T1000 (cell line): ENCODE measurements around the gene SLC14A1.

Experiments used
- DNase-seq: peaks from one replicate; lab custom pipeline; 2025; ENCODE audit warnings: mixed read lengths; lab: John Stamatoyannopoulos, UW

SLC14A1 gene

DNA sequence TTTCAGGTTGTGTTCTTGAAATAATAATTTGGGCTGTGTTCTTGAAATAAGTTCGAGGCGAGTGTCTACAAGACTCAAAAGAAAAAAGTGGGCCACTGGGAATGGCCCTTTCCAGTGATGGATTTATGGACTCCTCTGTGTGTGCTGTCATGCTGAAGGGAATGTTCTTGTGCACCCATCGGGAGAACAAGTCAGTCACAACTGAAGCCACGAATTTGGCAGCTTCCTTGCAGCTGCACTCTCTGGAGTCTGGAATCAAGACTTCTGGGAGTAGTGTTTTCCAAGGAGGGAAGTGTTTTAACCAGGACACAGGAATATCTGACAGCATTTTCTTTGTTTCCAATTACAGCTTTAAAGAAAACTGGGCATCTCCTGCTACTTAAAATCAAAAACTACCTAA, 620 bp downstream of the SLC14A1 start:
- no peak for DNase-seq

DNA sequence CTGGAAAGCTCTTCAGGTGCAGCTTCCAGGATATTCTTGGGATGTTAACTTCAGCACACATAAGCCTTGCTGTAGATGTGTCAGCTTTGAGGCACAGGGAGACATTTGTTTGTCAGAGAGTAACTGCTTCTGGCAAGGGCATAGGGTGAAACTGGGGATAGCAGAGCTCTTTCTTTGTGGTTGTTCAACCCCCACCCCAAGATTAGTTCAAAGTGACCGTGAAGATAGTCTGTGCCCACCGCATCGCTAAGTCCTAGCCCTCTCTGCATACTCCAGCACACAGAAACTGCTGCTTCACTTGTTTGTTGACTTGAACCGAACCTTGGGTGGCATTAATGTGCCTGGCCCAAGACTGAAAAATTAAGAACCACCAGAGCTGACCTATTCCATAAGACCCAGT, 1.4 kb downstream of the SLC14A1 start:
- DNase-seq = no peak

GRCh38 chr18:45726603-45727002, 2.6 kb downstream of the SLC14A1 start:
- DNase-seq = no peak

- DNase-seq = no peak
These were observed 3.1 kb downstream of the SLC14A1 start for GRCh38 chr18:45727068-45727467.

- DNase-seq = no peak
These were observed 4.5 kb downstream of the SLC14A1 start for GRCh38 chr18:45728336-45729010.

- peak; percentile 1 for DNase-seq
These were observed 7.0 kb downstream of the SLC14A1 start for GRCh38 chr18:45730832-45731575.

DNA sequence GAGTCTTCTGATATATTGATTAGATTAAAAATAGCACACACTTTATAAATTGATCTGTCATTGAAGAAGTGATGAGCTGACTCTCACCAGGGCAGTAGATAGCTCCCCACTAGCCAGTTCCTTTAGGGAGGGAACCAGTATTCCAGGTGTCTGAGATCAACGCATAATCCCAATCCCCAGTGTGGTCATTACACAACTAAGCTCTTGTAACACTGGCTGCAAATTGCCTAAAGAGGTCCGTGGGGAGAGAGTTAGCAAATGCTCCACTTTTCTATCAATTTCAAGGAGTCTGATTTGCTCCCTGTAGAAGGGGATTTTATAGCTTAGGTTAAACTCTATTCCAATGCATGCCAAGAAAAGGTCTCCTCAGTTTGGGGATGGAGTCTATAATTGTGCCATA, 7.7 kb downstream of the SLC14A1 start:
- no peak for DNase-seq

DNA sequence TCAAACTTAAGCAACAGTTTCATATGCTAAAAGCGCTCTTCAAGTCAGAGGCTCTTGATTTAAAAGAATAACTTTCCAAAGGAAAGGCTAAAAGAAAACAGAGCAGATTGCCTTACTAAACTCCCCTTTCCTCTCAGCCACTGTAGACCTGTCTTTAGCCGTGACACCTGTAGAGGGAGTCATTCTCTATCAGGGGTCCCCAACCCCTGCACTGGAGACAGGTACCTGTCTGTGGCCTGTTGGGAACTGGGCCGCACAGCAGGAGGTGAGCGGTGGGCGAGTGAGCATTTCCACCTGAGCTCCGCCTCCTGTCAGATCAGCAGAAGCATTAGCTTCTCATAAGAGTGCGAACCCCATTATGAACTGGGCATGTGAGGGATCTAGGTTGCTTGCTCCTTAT, 9.6 kb downstream of the SLC14A1 start:
- no peak for DNase-seq

DNA sequence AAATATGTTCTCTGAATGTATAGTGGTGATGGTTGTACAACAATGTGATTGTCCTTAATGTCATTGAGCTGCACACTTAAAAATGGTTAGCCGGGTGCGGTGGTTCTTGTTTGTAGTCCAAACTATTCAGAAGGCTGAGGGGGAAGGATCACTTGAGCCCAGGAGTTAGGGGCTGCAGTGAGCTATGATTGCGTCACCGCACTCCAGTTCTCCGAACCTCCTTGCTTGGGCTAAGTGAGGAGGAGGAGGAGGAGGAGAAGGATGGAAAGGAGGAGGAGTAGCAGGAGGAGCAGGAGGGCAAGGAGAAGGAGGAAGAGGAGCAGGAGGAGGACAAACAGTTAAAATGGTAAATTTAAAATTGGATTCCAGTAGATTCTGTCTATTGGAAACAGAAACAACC, 10.5 kb downstream of the SLC14A1 start:
- no peak for DNase-seq

- no peak for DNase-seq
These were observed 11.0 kb downstream of the SLC14A1 start for GRCh38 chr18:45734944-45735343.

- no peak for DNase-seq
These were observed 14.7 kb downstream of the SLC14A1 start for GRCh38 chr18:45738660-45739059.

DNA sequence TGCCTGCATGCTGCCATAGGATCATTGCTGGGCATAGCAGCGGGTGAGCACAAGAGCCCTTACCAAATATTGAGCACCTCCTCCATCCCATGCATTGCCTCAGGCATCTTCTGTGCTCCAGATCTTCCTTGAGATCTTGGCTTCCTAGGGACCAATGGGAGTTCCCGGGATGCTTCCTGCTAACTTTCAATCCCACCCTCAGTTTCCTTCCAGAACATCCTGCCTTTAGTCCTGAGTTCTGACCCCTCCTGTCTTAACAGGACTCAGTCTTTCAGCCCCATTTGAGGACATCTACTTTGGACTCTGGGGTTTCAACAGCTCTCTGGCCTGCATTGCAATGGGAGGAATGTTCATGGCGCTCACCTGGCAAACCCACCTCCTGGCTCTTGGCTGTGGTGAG, 15.3 kb downstream of the SLC14A1 start:
- no peak for DNase-seq

GRCh38 chr18:45739848-45740247, 15.9 kb downstream of the SLC14A1 start:
- no peak for DNase-seq

- no peak for DNase-seq
These were observed 17.1 kb downstream of the SLC14A1 start for GRCh38 chr18:45741056-45741455.

DNA sequence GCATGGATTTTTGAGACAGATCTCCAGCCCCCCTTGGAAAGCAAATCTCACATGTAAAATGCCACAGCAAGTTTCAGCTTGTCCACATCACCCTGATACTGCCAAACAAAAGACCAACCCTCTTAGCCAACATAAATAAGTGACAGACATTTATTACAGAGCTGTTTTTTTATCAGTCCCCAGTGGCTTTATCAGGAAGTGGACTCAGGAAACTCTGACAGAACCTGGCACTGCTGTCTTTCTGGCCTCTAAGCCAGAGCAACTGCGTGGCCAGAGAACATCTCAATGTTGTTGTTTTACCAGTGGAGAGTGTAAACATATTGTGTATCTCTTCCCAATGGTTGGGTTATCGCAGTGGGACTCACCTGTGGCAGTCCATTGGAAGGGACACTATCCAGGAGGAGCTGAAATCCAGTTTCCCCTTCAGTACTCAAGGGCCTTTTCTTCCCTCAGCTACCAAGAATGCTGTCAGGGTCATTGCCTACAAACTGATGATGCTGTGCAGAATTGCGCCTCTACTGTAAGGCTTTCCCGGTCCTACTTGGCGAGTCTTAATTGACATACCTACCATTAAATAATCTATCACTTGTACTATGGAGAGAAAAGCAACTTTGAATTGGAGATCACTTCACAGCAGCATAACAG, 22.0 kb downstream of the SLC14A1 start:
- no peak for DNase-seq

DNA sequence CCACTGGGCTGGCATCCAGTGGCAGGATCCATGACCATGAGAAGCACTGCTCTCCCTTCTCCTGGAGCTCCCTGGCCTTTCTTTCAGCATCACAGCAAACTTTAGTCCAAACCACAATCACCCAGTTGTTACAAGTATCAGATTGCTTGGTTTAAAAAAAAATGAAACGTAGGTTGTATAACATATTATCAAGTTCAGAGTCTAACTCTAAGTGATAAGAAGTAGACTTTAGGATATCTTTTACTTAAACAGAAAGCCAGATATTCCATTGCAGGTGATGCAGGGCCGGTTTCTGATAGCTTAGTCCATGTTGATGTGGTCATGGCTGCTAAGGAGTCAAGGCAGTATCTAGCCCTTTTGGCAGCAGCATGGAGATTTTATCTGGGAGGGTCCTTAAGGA, 24.5 kb downstream of the SLC14A1 start:
- no peak for DNase-seq

- no peak for DNase-seq
These were observed 26.1 kb downstream of the SLC14A1 start for GRCh38 chr18:45749918-45750689.

GRCh38 chr18:45751766-45752165, 27.8 kb downstream of the SLC14A1 start:
- no peak for DNase-seq

DNA sequence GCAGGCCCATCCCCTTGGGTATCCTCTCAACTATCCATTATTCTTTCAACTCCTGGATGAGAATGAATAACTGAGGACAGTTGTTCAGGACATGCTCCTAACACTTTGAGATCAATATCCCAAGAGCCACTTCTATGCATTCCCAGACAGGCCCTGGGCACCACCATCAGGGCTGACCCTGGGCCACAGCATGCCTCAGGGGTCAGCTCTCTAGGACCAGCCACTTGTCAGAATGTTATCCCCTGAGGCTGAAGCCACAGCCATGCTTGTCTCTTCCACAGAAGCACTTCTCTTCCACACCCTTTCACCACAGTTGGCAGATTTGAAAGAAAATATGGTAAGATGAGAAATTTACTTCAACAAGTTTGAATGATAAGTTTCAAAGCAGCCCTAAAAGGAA, 28.7 kb downstream of the SLC14A1 start:
- no peak for DNase-seq

- DNase-seq = no peak
These were observed 29.3 kb downstream of the SLC14A1 start for GRCh38 chr18:45753286-45753685.

- DNase-seq = no peak
These were observed 32.0 kb downstream of the SLC14A1 start for GRCh38 chr18:45755934-45756333.

DNA sequence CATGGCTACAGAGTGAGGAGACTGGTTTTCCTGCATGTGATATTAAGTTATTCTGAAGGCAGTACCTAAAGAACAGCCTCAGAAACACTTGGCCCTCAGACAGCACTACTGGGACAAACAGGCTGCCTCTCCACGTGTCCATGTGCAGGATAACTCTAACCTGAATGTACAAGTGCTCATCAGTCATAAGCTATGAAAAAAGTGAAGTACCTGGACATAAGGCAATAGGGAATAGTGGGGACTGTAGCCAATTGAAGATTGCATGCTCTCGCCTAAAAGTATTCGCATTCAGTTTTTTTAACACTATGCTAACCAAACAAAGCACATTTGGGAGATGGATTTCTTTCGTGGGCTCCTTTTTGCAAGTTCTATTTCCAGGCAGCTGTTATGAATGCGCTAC, 33.0 kb downstream of the SLC14A1 start:
- DNase-seq = no peak
